Measurements from ENCODE around the gene CORO1C.
A peak's percentile ranks its signal among the peaks of the same experiment; 100 is the strongest.
"Not testable (repeated sequence)": the region's sequence is repeated elsewhere in the genome, so short reads cannot be mapped to it uniquely, and the experiment has no call there.

CORO1C gene

DNA sequence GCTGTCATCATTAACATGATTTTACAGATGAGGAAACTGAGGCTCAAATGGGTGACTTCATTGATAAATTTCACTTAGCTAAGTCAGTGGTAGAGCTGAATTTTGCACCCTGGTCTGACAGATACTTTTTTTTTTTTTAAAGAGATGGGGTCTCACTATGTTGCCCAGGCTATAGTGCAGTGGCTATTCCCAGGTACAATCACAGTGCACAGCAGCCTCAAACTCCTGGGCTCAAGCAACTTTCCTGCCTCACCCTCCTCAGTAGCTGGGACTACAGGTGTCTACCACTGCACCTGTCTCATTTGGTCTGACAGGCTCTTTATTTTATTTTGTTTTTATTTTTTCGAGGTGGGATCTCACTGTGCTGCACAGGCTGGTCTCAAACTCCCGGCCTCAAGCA lies 24.2 kb upstream of the CORO1C start:
- no peak for DNase-seq (ENCODE audit: low read depth in 4 of 4, low spot score in 1 of 4)

DNA sequence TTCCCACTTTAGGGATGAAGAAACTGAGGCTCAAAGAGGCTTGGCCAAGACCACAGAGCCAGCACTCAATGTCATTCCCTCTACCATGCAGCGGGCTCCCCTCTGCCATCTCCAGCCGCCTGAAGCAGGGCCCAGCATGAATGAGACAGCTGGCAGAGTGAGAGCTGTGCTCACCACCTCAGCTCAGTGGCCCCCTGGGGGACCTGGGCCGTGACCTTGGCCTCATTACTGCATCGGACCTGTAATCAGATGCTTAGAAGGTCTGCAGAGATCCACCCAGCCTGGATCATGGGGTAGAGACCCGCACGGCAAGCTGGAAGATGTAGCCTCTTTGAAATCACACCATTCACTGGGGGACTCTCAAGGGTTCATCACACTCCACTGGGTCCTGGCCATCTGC lies 22.7 kb upstream of the CORO1C start:
- no peak for DNase-seq (ENCODE audit: low read depth in 4 of 4, low spot score in 1 of 4)

DNA sequence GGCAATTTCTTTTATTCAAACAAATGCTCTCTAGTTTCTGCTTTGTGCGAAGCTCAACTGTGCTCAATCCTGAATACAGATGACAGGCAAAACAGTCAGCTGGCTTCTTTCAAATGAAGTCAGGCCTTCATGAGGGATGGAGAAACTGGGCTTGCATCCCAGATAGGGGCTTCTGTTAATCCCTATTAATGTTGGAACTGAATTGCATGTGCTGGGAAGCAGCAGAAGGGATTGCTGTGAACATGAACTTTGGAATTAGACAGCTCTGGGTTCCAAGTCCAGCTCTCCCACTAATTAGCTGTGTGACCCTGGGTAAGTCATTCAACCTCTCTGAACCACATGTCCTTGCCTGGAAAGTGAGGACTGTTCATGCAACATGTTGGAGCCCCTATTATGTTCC lies 21.1 kb upstream of the CORO1C start:
- no peak for DNase-seq (ENCODE audit: low read depth in 4 of 4, low spot score in 1 of 4)

DNA sequence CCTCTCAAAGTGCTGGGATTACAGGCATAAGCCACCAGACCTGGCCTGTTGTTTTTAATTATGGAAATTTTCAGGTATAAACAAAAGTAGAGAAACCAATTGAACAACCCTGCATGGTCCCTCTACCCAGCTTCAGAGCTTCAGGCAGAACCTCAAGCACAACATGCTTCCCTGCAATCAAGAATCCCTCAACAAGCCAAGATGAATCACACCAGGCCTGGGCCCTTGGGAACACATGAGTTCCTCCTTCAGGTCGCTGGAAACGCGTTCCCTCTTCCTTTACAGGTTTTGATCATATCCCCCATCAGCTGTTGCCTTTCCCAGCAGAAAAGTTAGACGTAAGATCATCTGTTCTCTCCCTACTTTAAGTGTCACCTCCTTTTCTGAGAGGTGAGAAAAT lies 20.5 kb upstream of the CORO1C start:
- no peak for DNase-seq (ENCODE audit: low read depth in 4 of 4, low spot score in 1 of 4)

DNA sequence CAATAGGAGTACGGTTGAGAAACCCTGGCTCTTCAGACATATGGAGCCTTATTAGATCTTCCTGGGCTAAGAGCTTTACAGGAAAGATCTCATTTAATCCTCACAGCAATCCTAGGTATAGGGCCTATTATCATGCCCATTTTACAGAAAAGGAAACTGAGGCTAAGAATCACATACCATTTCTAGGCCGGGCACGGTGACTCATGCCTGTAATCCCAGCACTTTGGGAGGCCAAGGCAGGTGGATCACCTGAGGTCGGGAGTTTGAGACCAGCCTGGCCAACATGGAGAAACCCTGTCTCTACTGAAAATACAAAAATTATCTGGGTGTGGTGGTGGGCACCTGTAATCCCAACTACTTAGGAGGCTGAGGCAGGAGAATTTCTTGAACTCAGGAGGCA lies 19.7 kb upstream of the CORO1C start:
- not testable (repeated sequence) for DNase-seq (ENCODE audit: low read depth in 4 of 4, low spot score in 1 of 4)

DNA sequence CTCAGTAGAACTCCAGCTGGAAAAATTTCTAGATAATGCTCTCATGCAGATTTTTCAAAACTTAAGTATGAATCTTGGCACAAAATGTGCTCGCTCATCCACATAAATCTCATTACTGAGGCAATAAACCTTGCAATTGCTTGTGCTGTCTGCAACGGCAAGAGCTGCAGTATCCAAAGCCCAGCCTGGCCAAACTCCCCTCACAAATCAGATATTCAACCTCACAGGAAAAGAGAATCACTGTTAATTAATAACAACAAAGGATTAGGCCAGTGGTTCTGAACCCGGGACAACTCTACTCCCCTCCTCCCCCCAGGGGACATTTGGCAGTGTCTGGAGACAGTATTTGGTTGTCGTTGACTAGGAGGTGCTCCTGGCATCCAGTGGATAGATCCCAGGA lies 19.2 kb upstream of the CORO1C start:
- no peak for DNase-seq (ENCODE audit: low read depth in 4 of 4, low spot score in 1 of 4)

DNA sequence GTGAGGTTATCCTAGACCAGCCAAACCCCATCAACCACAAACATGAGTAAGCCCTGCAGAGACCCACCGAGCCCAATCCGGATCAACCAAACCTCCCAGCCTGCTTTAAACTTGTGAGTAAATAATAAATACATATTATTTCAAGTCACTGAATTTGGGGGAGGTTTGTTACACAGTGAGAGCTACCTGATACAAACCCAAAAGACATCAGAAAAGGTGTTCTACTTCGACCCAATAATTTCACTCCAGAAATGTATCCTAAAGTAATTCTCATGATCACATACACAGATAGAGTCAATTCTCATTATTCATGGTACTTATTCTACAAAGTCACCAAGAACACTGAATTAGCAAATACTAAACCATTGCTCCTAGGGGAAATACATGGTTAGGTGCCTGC lies 16.2 kb upstream of the CORO1C start:
- no peak for DNase-seq (ENCODE audit: low read depth in 4 of 4, low spot score in 1 of 4)

DNA sequence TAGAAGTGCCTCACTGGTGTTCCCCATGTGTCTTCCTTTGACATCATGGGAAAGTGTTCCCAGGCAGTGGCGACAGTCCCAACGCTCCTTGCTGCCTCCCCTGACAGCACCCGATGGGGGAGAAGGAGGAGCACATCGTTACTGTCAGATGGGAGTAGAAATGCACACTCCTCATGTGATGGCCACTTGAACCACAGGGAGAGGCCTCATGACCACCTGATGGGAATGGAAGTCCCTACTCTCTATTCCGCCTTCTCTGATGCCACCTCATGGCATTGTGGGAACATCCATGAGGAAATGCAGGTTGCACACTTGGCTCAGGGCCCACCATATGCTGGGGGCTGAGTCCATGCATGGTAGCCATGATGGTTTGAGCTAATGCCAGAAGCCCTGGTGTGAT lies 14.3 kb upstream of the CORO1C start:
- DNase-seq (ENCODE audit: low read depth in 4 of 4, low spot score in 1 of 4), result no peak

DNA sequence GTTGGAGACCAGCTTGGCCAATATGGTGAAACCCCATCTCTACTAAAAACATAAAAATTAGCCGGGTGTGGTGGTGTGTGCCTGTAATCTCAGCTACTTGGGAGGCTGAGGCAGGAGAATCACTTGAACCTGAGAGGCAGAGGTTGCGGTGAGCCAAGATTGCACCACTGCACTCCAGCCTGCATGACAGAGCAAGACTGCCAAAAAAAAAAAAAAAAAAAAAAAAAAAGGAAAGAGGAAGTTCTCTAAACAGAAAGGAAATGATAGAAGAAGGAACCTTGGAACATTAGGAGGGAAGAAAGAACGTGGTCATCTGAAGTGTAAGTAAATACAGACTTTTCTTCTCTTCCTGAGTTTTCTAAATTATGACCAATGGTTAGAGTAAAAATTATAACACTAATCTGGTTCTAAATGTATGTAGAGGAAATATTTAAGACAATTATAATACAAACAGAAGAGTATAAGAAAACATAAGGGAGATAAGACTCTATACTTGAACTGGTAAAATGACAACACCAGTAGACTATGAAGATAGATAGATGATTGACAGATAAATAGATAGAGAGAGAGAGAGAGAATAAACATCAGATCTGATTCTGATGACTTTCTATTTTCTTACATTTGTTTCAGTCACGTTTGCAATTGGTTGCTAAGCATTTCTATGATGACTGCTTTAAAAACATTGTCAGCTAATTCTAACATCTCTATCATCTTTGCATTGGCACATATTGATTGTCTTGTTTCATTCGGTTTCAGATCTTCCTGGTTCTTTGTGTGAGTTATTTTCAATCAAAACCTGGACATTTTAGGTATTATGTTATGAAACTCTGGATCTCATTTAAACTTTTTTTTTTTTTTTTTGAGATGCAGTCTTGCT lies 12.9 kb upstream of the CORO1C start:
- no peak for DNase-seq (ENCODE audit: low read depth in 4 of 4, low spot score in 1 of 4)

DNA sequence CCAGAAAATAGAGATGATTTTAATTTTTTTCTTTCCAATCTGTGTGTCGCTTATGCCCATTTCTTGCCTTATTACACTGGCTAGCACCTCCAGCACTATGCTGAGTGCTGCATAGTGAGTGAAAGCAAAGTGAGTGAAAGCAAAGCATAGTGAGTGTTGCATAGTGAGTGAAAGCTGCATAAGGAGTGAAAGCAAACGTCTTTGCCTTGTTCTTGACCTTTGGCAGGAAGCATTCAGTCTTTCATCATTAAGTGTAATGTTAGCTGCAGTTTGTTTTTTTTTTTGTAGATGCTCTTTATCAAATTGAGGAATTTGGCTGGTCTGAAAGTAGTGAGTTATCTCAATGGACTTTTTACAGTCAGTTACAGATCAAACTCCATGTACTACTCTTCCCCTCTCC lies 6.9 kb upstream of the CORO1C start:
- no peak for DNase-seq (ENCODE audit: low read depth in 4 of 4, low spot score in 1 of 4)

DNA sequence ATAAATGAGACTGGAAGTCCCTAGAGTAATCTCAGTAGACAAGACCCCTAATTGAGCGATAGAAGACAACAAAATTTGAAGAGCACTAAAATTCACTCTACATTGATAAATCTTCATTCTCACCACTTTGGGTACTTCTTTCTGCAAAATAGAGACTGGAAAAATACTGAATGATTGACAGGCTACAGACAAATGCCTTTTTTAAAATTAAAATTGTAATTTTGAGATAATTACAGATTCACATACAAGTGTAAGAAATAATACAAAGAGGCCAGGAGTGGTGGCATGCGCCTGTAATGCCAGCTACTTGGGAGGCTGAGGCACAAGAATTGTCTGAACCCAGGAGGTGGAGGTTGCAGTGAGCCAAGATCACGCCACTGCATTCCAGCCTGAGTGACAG lies 4.5 kb upstream of the CORO1C start:
- no peak for DNase-seq (ENCODE audit: low read depth in 4 of 4, low spot score in 1 of 4)

DNA sequence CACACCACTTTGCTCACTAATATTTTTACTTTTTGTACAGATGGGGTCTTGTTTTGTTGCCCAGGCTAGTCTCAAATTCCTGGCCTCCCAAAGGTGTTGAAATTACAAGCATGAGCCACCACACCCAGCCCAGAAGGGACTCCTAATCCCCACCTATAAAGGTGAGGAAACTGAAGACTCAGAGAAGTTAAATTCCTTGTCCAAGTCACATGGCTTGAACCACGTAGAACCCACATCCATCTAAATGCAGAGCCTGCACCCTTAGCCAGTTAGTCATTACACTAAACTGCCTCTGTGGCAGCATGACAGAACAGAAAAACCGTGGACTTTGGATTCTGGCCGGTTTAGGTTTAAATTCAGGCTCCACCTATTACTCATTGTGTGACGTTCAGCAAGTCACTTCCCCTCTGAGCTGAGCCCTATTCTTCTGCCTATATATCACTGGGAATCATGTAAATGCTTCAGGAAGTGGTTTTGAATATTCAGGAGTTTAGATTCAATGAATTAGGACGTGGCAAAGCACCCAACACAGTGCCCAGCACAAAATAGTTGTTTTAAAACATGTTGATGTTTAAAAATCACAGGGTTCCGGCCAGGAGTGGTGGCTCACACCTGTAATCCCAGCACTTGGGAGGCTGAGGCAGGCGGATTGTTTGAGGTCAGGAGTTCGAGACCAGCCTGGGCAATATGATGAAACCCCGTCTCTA lies 3.0 kb upstream of the CORO1C start:
- DNase-seq (ENCODE audit: low read depth in 4 of 4, low spot score in 1 of 4), result peak in 1 of 4 experiments; percentile 5

DNA sequence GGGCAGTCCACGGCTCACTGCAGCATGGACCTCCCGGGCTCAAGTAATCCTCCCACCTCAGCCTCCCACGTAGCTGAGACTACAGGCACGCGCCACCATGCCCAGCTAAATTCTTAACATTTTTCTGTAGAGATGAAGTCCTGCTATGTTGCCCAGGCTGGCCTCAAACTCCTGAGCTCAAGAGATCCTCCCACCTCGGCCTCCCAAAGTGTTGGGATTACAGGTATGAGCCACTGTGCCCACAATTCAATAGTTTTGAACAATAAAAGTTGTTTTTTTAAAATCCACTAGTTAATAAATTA lies 1.9 kb upstream of the CORO1C start:
- DNase-seq (ENCODE audit: low read depth in 4 of 4, low spot score in 1 of 4), result not testable (repeated sequence)

DNA sequence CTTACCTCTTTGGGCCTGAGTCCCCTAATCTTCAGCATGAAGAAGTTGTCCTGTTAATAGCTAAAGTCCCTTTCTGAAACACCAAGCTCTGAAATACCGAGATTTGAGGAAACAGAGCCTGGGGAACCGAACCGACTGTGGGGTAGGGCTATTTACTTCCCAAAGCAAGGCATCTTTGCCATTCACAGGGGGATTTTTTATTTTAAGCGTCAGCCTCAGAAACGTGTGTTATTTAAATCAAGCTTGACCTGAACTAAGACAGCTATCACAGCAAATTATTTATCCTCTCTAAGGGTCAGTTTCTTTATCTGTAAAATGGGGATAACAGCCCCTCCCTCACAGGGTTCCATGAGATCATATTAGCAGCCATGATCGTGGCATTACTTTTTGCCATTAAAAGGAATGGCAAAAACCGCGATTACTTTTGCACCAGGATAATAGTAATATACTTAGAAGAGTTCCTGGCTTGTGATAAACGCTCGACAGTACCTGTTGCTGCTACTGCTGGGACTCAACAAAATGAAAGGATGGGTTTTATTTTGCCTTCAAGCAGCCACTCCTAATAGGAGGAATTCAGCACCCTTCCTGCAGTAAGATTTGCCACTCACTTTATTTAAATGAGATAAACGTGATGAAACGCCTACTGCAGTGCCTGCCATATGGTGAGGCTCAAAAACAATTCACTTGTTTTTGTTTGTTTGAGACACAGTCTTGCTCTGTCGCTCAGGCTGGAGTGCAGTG lies 1.3 kb upstream of the CORO1C start:
- no peak for DNase-seq (ENCODE audit: low read depth in 4 of 4, low spot score in 1 of 4)

DNA sequence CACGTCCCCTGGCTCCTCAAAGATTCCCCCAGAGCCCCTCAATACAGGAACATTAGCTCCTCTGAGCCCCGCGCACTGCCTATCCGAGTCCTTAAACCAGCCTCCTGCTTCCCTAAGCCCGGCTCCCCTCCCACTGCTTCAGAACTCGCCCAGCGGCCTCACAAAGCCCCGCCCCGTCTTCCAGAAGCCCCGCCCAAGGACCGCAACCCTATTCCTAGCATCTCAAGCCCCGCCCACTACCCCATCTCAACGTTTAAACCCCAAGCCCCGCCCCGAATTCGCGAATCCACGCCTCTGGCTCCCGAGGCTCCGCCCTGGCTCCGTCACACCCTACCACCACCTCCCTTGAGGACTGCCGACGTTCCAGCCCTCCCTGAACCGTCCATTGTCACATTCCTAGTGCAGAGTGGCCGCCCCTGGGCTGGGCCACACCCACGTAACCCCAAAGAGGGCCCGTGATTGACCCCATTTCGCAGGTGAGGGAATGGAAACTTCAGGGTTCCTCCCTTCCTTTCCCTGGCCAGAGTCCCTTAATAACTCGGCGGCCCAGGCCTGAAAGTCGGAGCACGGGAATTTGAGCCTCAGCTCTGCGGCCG lies 646 bp upstream of the CORO1C start:
- peak; percentile 92 to 99 (median 95) for DNase-seq (ENCODE audit: low read depth in 4 of 4, low spot score in 1 of 4)

DNA sequence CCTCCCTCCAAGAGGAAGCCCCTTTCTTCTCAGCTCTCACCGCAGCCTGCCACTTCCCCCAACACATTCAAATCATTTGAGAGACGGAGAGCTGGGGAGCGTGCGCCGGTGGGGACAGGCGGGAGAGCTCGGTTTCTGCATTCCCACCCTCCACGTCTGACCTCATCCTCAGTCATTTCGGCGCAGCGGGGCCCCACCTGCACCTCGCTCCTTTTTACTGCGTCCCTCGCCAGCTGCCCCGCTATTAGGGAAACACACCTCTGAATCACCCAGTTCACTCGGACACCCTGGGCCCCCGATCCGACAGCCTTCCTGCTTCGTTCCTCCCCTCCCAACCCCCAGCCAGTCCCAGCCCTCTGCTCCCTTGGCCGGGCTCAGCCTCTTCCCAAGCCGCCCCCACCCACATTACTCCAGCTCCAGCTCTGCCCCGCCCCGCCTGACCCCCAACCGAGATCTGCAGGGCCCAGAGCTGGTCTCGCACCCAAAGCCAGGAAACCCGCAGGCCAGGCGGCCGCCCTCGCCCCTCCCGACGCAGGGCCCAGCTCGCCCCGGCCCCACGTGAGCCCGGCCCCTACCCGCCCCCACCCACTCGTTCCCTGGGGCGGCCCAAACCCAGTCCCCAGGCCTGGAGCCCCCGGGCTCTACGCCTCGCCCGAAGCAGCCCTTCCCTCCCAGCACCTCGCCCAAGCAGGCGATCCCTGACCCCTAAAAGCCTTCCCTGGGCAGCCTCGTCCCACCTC lies 783 bp downstream of the CORO1C start:
- DNase-seq (ENCODE audit: low read depth in 4 of 4, low spot score in 1 of 4), result peak in 3 of 4 experiments; percentile 6 to 43 (median 35)

DNA sequence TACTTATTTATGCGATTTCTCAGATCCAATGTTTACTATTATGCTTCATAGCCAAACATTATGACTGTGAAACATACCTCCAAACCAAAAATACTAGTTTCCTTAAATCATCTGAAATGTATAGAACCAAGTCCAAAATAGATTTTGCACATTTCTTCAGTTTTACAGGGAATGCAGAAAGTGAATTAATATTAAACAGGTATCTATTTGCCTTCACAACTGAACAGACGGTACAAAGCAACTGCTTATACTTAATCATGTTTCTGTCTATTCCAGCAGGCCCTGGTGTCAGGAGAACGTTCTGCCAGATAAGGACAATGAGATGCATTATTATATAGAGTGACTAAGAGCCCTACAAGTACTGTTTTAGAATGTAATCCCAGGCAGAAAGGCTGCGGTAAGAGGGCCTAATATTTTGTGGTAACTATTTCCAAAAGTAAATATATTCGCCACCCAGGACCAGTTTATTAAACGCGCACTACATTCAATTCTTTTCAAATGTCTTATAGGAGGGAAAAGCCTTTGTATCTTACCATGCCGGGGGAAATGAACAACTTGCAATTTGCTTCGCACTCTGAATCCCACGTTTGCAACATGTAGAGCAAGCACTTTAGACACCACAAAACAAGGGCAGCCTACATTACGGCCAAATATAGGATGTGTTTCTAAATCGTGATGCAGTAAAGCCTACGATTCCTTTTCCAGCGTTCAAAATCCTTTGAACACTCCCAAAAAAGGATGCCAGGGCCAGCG lies 1.5 kb downstream of the CORO1C start:
- DNase-seq (ENCODE audit: low read depth in 4 of 4, low spot score in 1 of 4), result no peak

DNA sequence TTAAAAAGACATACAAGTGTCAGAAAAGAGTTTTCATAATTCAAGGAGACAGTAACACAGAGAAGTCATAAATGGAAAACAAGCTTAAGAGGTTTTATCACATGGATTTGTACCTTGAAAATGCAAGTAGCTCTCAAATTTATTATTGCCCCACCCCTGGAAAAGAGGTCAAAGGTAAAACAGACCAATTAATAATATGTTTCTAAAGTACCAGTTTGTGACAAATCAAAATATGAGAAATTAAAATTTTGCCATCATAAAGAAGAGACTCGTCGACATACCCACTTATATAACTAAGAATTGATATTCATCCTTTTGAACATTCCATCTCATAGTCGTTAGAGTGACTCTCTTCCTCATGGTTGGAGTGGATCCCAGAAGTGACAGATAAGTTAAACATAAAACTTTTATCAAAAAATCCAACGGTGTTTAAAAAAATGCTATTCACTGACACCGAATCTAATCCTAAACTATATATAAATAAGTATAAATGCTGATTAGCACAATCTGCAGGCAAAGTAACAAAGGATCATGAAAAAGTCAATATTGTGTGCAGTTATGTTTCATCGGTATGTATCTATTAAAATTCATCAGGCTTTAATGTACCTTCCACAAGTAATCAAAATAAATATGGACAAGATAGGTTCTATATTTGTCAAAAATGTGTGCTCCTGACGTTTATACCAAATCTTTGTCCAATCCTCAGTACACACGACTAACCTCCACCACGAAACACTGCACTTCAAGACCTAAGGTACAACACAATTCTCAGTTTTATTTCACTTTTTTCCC lies 2.3 kb downstream of the CORO1C start:
- no peak for DNase-seq (ENCODE audit: low read depth in 4 of 4, low spot score in 1 of 4)

All from stimulated activated CD4-positive, alpha-beta T cell treated with anti-CD3 and anti-CD28 coated beads, Interleukin-1b, Interleukin-23, amount 100 ng/mL, for 24 hours (primary cell).